HepG2 (cell line): ENCODE data around the gene INF2. TPM values are rescaled to one million over a fixed set of nuclear protein-coding genes. Genes with fewer than 3 reads are reported as not detected.

Experiments used
- DNMT3B ChIP-seq: conservative IDR thresholded peaks from 2 replicates; pipeline ENCODE4 v1.6.1; 2016; ENCODE audit warnings: missing biosample characterization, control low read depth
- JDP2 ChIP-seq: sonication (generic); formaldehyde crosslinking; IDR thresholded peaks from 2 replicates; pipeline ENCODE4 v1.8.1; 2022; ENCODE audit warnings: missing genetic modification reagents, borderline replicate concordance
- ONECUT2 ChIP-seq: sonication (generic); formaldehyde crosslinking; IDR thresholded peaks from 2 replicates; pipeline ENCODE4 v1.4.0; 2020; ENCODE audit warnings: missing genetic modification reagents
- POLR2AphosphoS5 ChIP-seq: IDR thresholded peaks from 2 replicates; pipeline ENCODE4 v1.6.1; 2012; ENCODE audit warnings: low read depth, low read length
- XRCC5 ChIP-seq: fragments of 200-400 bp; formaldehyde crosslinking; optimal IDR thresholded peaks from 2 replicates; pipeline ENCODE3; 2017; ENCODE audit warnings: mild to moderate bottlenecking, low read length
- polyA plus RNA-seq, 8 experiments: library from polyadenylated mRNA; depleted of rRNA in 3 of 8; stranded (reverse) in 7 of 8; unstranded in 1 of 8; fragments of >200 nt; fragmentation: Illumina TruSeq in 4 of 8; extraction: Trizol in 4 of 8; gene quantifications; 2 replicates each; pipeline versions ENCODE4 v1.2.1 to v1.2.3, GENCODE V29; 2011 to 2016; ENCODE audit warnings: low read depth in 4 of 8, missing spikeins in 1 of 8, mixed read lengths in 1 of 8; ENCODE audit not compliant: insufficient read depth in 1 of 8
- total RNA-seq, 5 experiments: library from RNA; depleted of rRNA; stranded (reverse); fragments of >200 nt; fragmentation: Illumina TruSeq; extraction: Trizol; gene quantifications; 2 replicates each; pipeline ENCODE4 v1.2.3, GENCODE V29; 2016; ENCODE audit warnings: low read depth in 1 of 5
- TF ChIP-seq, protein P1 (sequence below): fragments of 450-650 bp; IDR thresholded peaks from 2 replicates; pipeline ENCODE4 v1.6.1; 2016
- TF ChIP-seq, protein P2 (sequence below): sonication (generic); formaldehyde crosslinking; IDR thresholded peaks from 2 replicates; pipeline ENCODE4 v1.5.1; 2020; ENCODE audit warnings: mild to moderate bottlenecking, missing genetic modification reagents, moderate library complexity
- TF ChIP-seq, protein P3 (sequence below): sonication (generic); formaldehyde crosslinking; IDR thresholded peaks from 2 replicates; pipeline ENCODE4 v1.5.1; 2020; ENCODE audit warnings: missing genetic modification reagents, mild to moderate bottlenecking, borderline replicate concordance
- TF ChIP-seq, protein P4 (sequence below): IDR thresholded peaks from 2 replicates; pipeline ENCODE4 v1.6.1; 2016; ENCODE audit warnings: missing genetic modification reagents, missing compliant biosample characterization
- TF ChIP-seq, protein P5 (sequence below): sonication (generic); formaldehyde crosslinking; conservative IDR thresholded peaks from 2 replicates; pipeline ENCODE4 v1.4.0; 2020; ENCODE audit warnings: missing genetic modification reagents
- TF ChIP-seq, protein P6 (sequence below): IDR thresholded peaks from 2 replicates; pipeline ENCODE4 v1.4.0; 2020; ENCODE audit warnings: mild to moderate bottlenecking, missing genetic modification reagents
- TF ChIP-seq, protein P7 (sequence below): sonication (generic); formaldehyde crosslinking; IDR thresholded peaks from 2 replicates; pipeline ENCODE4 v1.9.0; 2022; ENCODE audit warnings: low read depth, missing genetic modification reagents

INF2 gene
- total and polyA plus RNA-seq, 2 of the 13 experiments (the other 11 are each of a cell fraction or from before 2014, with no cell fraction given) = 16.4 to 26.4 TPM

DNA sequence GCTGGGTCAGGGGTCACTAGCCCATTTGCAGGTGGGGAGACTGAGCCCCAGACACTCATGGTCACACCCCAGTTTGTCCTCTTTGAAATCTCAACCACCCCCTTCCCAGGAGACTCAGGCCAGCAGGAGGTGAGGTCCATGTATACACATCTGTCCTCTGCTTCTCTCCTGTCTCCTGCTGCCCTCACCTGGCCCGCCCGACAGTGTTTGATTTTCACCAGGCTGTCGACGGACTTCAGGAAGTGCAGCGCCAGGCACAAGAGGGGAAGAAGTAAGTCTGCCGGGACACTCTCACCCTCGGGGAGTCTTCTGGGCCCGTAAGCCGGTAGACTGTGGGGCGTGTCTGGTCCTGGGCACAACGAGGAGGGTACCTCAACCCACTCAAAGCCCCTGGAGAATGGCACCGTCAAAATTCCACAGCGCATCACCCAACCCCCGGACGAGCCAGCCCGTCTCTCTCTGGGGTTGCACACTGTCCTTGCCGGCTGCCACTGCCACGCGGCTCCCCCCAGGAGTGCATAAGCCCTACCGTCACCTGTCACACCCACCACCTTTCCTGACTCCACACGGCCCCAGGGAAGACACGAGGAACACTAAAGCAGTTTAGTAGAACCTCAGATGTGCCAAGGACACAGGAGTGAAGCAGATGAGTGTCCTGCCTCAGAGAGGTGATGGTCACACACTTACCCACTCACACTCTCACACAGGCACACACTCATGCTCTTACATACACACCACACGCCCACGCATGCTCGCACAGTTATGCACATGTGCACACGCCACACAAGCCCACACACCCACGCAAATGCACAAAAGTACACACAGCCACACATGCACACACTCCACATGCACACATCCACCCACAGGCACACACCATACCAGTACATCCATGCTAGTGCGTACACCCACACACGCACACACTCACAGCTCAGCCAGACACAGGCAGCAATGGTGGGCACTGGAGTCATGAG is 50.4 kb downstream of the INF2 start (continued):
- TF ChIP-seq ONECUT2 (CRISPR knock-in tag) = no peak
- TF ChIP-seq POLR2AphosphoS5 = no peak
- TF ChIP-seq, protein P1, sequence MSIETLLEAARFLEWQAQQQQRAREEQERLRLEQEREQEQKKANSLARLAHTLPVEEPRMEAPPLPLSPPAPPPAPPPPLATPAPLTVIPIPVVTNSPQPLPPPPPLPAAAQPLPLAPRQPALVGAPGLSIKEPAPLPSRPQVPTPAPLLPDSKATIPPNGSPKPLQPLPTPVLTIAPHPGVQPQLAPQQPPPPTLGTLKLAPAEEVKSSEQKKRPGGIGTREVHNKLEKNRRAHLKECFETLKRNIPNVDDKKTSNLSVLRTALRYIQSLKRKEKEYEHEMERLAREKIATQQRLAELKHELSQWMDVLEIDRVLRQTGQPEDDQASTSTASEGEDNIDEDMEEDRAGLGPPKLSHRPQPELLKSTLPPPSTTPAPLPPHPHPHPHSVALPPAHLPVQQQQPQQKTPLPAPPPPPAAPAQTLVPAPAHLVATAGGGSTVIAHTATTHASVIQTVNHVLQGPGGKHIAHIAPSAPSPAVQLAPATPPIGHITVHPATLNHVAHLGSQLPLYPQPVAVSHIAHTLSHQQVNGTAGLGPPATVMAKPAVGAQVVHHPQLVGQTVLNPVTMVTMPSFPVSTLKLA = peak; percentile 44
- TF ChIP-seq XRCC5 = no peak
- TF ChIP-seq, protein P2, sequence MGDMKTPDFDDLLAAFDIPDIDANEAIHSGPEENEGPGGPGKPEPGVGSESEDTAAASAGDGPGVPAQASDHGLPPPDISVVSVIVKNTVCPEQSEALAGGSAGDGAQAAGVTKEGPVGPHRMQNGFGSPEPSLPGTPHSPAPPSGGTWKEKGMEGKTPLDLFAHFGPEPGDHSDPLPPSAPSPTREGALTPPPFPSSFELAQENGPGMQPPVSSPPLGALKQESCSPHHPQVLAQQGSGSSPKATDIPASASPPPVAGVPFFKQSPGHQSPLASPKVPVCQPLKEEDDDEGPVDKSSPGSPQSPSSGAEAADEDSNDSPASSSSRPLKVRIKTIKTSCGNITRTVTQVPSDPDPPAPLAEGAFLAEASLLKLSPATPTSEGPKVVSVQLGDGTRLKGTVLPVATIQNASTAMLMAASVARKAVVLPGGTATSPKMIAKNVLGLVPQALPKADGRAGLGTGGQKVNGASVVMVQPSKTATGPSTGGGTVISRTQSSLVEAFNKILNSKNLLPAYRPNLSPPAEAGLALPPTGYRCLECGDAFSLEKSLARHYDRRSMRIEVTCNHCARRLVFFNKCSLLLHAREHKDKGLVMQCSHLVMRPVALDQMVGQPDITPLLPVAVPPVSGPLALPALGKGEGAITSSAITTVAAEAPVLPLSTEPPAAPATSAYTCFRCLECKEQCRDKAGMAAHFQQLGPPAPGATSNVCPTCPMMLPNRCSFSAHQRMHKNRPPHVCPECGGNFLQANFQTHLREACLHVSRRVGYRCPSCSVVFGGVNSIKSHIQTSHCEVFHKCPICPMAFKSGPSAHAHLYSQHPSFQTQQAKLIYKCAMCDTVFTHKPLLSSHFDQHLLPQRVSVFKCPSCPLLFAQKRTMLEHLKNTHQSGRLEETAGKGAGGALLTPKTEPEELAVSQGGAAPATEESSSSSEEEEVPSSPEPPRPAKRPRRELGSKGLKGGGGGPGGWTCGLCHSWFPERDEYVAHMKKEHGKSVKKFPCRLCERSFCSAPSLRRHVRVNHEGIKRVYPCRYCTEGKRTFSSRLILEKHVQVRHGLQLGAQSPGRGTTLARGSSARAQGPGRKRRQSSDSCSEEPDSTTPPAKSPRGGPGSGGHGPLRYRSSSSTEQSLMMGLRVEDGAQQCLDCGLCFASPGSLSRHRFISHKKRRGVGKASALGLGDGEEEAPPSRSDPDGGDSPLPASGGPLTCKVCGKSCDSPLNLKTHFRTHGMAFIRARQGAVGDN (CRISPR knock-in tag) = peak; percentile 15
- TF ChIP-seq, protein P3, sequence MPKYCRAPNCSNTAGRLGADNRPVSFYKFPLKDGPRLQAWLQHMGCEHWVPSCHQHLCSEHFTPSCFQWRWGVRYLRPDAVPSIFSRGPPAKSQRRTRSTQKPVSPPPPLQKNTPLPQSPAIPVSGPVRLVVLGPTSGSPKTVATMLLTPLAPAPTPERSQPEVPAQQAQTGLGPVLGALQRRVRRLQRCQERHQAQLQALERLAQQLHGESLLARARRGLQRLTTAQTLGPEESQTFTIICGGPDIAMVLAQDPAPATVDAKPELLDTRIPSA = no peak
- TF ChIP-seq, protein P4, sequence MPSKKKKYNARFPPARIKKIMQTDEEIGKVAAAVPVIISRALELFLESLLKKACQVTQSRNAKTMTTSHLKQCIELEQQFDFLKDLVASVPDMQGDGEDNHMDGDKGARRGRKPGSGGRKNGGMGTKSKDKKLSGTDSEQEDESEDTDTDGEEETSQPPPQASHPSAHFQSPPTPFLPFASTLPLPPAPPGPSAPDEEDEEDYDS (CRISPR knock-in tag) = no peak
- TF ChIP-seq DNMT3B (CRISPR knock-in tag) = no peak
- TF ChIP-seq, protein P5, sequence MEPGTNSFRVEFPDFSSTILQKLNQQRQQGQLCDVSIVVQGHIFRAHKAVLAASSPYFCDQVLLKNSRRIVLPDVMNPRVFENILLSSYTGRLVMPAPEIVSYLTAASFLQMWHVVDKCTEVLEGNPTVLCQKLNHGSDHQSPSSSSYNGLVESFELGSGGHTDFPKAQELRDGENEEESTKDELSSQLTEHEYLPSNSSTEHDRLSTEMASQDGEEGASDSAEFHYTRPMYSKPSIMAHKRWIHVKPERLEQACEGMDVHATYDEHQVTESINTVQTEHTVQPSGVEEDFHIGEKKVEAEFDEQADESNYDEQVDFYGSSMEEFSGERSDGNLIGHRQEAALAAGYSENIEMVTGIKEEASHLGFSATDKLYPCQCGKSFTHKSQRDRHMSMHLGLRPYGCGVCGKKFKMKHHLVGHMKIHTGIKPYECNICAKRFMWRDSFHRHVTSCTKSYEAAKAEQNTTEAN (CRISPR knock-in tag) = no peak
- TF ChIP-seq JDP2 (CRISPR knock-in tag) = no peak
- TF ChIP-seq, protein P6, sequence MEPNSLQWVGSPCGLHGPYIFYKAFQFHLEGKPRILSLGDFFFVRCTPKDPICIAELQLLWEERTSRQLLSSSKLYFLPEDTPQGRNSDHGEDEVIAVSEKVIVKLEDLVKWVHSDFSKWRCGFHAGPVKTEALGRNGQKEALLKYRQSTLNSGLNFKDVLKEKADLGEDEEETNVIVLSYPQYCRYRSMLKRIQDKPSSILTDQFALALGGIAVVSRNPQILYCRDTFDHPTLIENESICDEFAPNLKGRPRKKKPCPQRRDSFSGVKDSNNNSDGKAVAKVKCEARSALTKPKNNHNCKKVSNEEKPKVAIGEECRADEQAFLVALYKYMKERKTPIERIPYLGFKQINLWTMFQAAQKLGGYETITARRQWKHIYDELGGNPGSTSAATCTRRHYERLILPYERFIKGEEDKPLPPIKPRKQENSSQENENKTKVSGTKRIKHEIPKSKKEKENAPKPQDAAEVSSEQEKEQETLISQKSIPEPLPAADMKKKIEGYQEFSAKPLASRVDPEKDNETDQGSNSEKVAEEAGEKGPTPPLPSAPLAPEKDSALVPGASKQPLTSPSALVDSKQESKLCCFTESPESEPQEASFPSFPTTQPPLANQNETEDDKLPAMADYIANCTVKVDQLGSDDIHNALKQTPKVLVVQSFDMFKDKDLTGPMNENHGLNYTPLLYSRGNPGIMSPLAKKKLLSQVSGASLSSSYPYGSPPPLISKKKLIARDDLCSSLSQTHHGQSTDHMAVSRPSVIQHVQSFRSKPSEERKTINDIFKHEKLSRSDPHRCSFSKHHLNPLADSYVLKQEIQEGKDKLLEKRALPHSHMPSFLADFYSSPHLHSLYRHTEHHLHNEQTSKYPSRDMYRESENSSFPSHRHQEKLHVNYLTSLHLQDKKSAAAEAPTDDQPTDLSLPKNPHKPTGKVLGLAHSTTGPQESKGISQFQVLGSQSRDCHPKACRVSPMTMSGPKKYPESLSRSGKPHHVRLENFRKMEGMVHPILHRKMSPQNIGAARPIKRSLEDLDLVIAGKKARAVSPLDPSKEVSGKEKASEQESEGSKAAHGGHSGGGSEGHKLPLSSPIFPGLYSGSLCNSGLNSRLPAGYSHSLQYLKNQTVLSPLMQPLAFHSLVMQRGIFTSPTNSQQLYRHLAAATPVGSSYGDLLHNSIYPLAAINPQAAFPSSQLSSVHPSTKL (CRISPR knock-in tag) = no peak
- TF ChIP-seq, protein P7, sequence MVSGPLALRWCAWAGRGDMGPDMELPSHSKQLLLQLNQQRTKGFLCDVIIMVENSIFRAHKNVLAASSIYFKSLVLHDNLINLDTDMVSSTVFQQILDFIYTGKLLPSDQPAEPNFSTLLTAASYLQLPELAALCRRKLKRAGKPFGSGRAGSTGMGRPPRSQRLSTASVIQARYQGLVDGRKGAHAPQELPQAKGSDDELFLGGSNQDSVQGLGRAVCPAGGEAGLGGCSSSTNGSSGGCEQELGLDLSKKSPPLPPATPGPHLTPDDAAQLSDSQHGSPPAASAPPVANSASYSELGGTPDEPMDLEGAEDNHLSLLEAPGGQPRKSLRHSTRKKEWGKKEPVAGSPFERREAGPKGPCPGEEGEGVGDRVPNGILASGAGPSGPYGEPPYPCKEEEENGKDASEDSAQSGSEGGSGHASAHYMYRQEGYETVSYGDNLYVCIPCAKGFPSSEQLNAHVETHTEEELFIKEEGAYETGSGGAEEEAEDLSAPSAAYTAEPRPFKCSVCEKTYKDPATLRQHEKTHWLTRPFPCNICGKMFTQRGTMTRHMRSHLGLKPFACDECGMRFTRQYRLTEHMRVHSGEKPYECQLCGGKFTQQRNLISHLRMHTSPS (CRISPR knock-in tag) = no peak
